Ectodermal cell (in vitro differentiated cells): Measurements from ENCODE around the gene HIGD1C.
"Not testable (repeated sequence)": the region's sequence is repeated elsewhere in the genome, so short reads cannot be mapped to it uniquely, and the experiment has no call there.

Experiments used
- H3K27ac ChIP-seq: 2 replicates; pipeline ENCODE4 v1.7.0; 2013; ENCODE audit warnings: mild to moderate bottlenecking, low read depth, low read length; ENCODE audit not compliant: insufficient read depth, poor library complexity, severe bottlenecking
- H3K27me3 ChIP-seq: 2 replicates; pipeline ENCODE4 v1.7.0; 2013; ENCODE audit warnings: mild to moderate bottlenecking, low read length; ENCODE audit not compliant: insufficient read depth, control insufficient read depth, poor library complexity, severe bottlenecking
- H3K36me3 ChIP-seq: one replicate; pipeline ENCODE4 v1.7.0; 2013; ENCODE audit warnings: low read length; ENCODE audit not compliant: control insufficient read depth, insufficient read depth
- H3K4me1 ChIP-seq: one replicate; pipeline ENCODE4 v1.7.0; 2013; ENCODE audit warnings: low read length; ENCODE audit not compliant: control insufficient read depth, insufficient read depth
- H3K4me3 ChIP-seq: 2 replicates; pipeline ENCODE4 v1.7.0; 2013; ENCODE audit warnings: low read depth, low read length, control low read depth; ENCODE audit not compliant: insufficient read depth
- H3K9me3 ChIP-seq: 2 replicates; pipeline ENCODE4 v1.7.0; 2013; ENCODE audit warnings: mild to moderate bottlenecking, low read length, moderate library complexity; ENCODE audit not compliant: control insufficient read depth
- WGBS, 2 experiments: methylation state at CpG; one replicate each; pipeline ENCODE4 v1.1.7; 2013; ENCODE audit warnings: missing lambda C conversion rate in 2 of 2; 5-methylcytosine and 5-hydroxymethylcytosine counted together

HIGD1C gene

DNA sequence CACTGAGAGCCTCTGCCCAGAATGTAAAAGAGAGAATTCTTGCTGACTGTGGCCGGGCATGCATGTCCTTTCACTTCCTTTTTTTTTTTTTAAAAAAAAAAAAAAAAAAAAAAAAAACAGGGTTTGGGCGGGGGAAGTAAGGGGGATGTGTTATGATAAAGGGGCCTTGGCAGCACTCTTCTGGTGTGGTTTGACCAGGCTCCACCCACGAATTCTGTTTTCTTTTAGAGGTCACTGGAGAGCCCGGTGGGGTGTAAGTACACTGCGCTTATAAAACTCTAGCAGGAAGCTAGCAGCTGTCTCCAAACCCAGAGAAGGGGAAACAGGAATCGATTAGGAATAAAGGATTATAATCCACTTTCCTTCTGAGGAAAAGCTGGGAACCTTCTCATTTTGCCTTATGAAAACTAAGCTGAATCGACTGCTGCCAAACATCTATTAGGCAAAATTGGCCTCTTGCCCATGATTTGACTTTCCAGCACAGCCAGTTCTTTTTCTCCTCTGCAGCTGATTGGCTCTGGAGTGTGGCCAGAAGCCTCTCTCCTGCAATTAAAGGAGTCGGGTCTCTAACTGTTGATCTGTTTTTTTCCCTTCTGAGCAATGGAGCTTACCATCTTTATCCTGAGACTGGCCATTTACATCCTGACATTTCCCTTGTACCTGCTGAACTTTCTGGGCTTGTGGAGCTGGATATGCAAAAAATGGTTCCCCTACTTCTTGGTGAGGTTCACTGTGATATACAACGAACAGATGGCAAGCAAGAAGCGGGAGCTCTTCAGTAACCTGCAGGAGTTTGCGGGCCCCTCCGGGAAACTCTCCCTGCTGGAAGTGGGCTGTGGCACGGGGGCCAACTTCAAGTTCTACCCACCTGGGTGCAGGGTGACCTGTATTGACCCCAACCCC lies 27.7 kb upstream of the HIGD1C start:
- 27 to 34% methylated on average over 12 of the region's 13 CpGs for WGBS, 2 experiments
- Histone ChIP-seq H3K27ac (no peak overlapping the region), H3K4me1 (peaks cover 21% of the 10 kb centered on the region), H3K36me3 (no peaks in the 10 kb centered on the region), H3K9me3 (no peaks in the 10 kb centered on the region), H3K4me3 (no peak overlapping the region), H3K27me3 (no peaks in the 10 kb centered on the region)

DNA sequence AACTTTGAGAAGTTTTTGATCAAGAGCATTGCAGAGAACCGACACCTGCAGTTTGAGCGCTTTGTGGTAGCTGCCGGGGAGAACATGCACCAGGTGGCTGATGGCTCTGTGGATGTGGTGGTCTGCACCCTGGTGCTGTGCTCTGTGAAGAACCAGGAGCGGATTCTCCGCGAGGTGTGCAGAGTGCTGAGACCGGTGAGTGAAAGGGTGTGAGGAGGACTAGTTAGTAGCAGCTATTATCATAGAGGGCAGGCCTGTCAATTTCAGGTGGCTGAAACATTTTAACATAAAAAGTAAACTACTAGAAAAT lies 27.0 kb upstream of the HIGD1C start:
- H3K27ac ChIP-seq = no peak overlapping the region

DNA sequence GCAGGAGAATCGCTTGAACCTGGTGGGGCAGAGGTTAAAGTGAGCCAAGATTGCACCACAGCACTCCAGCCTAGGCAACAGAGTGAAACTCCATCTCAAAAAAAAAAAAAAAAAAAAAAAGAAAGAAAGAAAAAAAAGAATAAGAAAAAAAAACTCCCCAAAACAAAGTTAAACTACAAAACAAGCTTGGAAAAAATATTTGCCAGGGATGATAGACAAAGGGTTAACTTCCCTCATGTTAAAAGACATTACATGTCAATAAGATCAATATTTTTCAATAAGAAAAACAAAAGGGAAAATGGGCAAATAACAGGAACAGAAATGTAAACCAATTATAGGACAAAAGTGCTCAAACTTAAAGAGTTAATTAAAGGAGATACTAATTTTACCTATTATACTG lies 26.4 kb upstream of the HIGD1C start:
- Histone ChIP-seq H3K4me1 (peaks cover 21% of the 10 kb centered on the region), H3K9me3 (no peaks in the 10 kb centered on the region), H3K27me3 (no peaks in the 10 kb centered on the region), H3K27ac (no peak overlapping the region), H3K4me3 (no peak overlapping the region), H3K36me3 (no peaks in the 10 kb centered on the region)
- 73 to 100% methylated on average over 1 of the region's 1 CpG for WGBS, 2 experiments

More for the DNA sequence above, 27.0 kb upstream of the HIGD1C start:
- Histone ChIP-seq H3K36me3 (no peaks in the 10 kb centered on the region), H3K4me3 (no peak overlapping the region), H3K9me3 (no peaks in the 10 kb centered on the region), H3K4me1 (peaks cover 21% of the 10 kb centered on the region), H3K27me3 (no peaks in the 10 kb centered on the region)
- WGBS, 2 experiments = 74 to 78% methylated on average over 7 of the region's 7 CpGs

DNA sequence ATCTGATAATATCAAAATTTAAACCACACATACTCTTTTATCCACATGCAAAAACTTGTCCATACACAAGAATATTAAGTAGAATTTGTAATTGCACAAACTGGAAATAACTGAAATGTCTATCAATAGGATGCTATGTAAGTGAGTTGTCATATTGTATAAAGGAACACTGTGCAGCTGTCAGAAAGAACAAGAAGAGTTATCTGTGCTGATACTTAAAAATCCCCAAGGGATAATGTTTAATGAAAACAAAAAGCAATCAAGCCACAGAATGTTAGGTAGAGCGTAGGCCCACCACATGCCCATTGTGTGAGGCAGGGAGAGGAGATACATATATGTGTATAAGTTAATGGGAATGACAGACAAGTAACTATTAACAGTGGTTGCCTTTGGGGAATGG lies 25.9 kb upstream of the HIGD1C start:
- H3K9me3 ChIP-seq = no peaks in the 10 kb centered on the region
- 96 to 100% methylated on average over 1 of the region's 1 CpG for WGBS, 2 experiments
- no peaks in the 10 kb centered on the region for H3K27me3 ChIP-seq
- H3K36me3 ChIP-seq = no peaks in the 10 kb centered on the region
- peaks cover 21% of the 10 kb centered on the region for H3K4me1 ChIP-seq
- H3K4me3 ChIP-seq = no peak overlapping the region
- no peak overlapping the region for H3K27ac ChIP-seq

DNA sequence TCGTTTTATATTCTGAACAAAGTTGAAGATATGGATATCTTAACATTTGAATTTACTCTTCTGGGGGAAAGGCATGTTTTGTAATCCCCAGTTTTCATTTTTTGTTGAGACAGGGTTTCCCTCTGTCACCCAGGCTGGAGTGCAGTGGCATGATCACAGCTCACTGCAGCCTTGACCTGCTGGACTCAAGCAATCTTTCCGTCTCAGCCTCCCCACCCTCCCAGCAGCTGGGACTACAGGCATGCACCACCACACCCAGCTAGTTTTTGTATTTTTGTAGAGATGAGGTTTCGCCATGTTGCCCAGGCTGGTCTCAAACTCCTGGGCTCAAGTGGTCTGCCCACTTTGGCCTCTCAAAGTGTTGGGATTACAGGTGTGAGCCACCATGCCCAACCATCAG lies 25.4 kb upstream of the HIGD1C start:
- not testable (repeated sequence) for H3K27ac ChIP-seq, H3K4me3 ChIP-seq, H3K36me3 ChIP-seq, H3K9me3 ChIP-seq, H3K27me3 ChIP-seq
- WGBS, 2 experiments = 76 to 86% methylated on average over 2 to 3 of the region's 3 CpGs
- peaks cover 21% of the 10 kb centered on the region for H3K4me1 ChIP-seq

DNA sequence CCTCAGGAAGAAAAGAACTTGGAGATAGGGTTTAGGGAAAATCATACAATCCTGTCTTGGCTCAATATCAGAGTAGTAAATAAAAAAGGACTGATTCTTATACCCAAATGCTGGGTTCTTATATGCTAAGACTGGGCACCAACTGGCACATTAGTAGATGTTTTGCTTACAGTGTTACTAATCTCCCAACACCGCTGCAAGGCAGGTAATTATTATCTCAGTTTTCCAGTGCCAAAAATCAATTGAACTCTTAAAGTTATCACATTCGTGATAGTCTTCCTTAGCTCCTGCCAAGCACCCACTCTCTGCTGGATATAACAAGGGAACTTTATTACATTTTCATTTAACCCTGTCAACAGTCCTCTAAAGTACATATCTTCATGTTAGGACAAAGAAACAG lies 25.0 kb upstream of the HIGD1C start:
- Histone ChIP-seq H3K36me3 (no peaks in the 10 kb centered on the region), H3K4me3 (no peak overlapping the region), H3K27ac (no peak overlapping the region), H3K4me1 (peaks cover 19% of the 10 kb centered on the region), H3K27me3 (no peaks in the 10 kb centered on the region), H3K9me3 (no peaks in the 10 kb centered on the region)
- 90 to 96% methylated on average over 2 of the region's 2 CpGs for WGBS, 2 experiments

DNA sequence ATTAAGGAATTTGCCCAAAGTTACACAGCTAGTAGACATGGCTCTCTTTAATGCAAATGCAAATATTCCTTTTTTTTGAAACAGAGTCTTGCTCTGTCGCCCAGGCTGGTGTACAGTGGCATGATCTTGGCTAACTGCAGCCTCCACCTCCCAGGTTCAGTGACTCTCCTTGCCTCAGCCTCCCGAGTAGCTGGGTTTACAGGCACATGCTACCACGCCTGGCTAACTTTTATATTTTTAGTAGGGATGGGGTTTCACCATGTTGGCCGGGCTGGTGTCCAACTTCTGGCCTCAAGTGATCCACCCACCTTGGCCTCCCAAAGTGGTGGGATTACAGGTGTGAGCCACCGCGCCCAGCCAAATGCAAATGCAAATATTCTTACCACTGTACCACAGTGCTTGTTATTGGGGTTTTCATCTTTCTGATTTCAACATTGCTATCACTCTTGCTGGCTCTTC lies 24.5 kb upstream of the HIGD1C start:
- no peaks in the 10 kb centered on the region for H3K9me3 ChIP-seq
- H3K4me3 ChIP-seq = no peak overlapping the region
- H3K27ac ChIP-seq = no peak overlapping the region
- WGBS, 2 experiments = 93 to 97% methylated on average over 6 of the region's 6 CpGs
- H3K27me3 ChIP-seq = no peaks in the 10 kb centered on the region
- peaks cover 14% of the 10 kb centered on the region for H3K4me1 ChIP-seq
- no peaks in the 10 kb centered on the region for H3K36me3 ChIP-seq

DNA sequence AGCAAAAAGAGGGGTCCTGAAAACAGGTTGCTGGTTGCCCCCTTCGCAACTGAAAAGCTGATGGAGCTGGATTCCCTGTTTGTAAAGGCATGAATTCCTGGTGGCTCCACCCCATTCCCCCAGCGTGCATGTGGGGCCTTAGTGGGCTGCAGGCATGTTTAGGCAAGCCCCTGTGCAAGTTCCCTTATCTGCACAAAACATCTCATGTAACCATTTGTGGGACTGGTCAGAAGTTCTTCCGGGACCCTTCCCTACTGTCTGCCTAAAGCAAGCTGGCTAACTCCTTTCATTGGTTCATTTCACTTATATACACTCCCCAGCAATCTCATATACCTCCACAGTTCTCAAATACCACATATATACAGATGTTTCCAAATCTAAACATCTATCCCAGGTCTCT lies 24.0 kb upstream of the HIGD1C start:
- H3K36me3 ChIP-seq = no peaks in the 10 kb centered on the region
- peaks cover 13% of the 10 kb centered on the region for H3K4me1 ChIP-seq
- no peak overlapping the region for H3K4me3 ChIP-seq
- H3K27ac ChIP-seq = no peak overlapping the region
- 86 to 89% methylated on average over 3 of the region's 3 CpGs for WGBS, 2 experiments
- no peaks in the 10 kb centered on the region for H3K27me3 ChIP-seq
- no peaks in the 10 kb centered on the region for H3K9me3 ChIP-seq

DNA sequence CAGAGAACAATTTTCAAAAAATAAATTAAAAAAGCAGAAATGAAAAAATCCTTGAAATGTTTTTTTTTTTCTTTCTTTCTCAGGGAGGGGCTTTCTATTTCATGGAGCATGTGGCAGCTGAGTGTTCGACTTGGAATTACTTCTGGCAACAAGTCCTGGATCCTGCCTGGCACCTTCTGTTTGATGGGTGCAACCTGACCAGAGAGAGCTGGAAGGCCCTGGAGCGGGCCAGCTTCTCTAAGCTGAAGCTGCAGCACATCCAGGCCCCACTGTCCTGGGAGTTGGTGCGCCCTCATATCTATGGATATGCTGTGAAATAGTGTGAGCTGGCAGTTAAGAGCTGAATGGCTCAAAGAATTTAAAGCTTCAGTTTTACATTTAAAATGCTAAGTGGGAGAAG lies 22.5 kb upstream of the HIGD1C start:
- peaks cover 3% of the 10 kb centered on the region for H3K4me1 ChIP-seq
- H3K9me3 ChIP-seq = no peaks in the 10 kb centered on the region
- no peaks in the 10 kb centered on the region for H3K27me3 ChIP-seq
- H3K27ac ChIP-seq = no peak overlapping the region
- no peaks in the 10 kb centered on the region for H3K36me3 ChIP-seq
- 92 to 93% methylated on average over 3 of the region's 3 CpGs for WGBS, 2 experiments
- H3K4me3 ChIP-seq = no peak overlapping the region

DNA sequence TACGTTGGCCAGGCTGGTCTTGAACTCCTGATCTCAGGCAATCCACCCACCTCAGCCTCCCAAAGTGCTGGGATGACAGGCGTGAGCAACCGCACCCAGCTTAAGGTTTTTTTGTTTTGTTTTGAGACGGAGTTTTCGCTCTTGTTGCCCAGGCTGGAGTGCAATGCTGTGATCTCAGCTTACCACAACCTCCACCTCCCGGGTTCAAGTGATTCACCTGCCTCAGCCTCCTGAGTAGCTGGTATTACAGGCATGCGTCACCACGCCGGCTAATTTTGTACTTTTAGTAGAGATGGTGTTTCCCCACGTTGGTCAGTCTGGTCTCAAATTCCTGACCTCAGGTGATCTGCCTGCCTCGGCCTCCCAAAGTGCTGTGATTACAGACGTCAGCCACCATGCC lies 21.9 kb upstream of the HIGD1C start:
- H3K9me3 ChIP-seq, H3K4me1 ChIP-seq, H3K36me3 ChIP-seq, H3K27ac ChIP-seq, H3K27me3 ChIP-seq, H3K4me3 ChIP-seq: not testable (repeated sequence)
- WGBS, 2 experiments = 90 to 92% methylated on average over 12 of the region's 12 CpGs
